Panc1 (cell line): ENCODE data around the gene ATXN1.

ENCODE experiments used
- CTCF ChIP-seq: fragments of 450-650 bp; IDR thresholded peaks from 2 replicates; pipeline ENCODE4 v1.5.1; 2017; ENCODE audit warnings: mild to moderate bottlenecking
- POLR2AphosphoS5 ChIP-seq: IDR thresholded peaks from 2 replicates; pipeline ENCODE4 v1.6.1; 2012; ENCODE audit warnings: mild to moderate bottlenecking, low read depth, low read length, moderate library complexity
- REST ChIP-seq, 2 experiments: IDR thresholded peaks; 2 replicates each; pipeline ENCODE4 v1.6.1; 2011 to 2012; ENCODE audit warnings: low read depth in 2 of 2, control low read depth in 1 of 2, low read length in 1 of 2, mild to moderate bottlenecking in 1 of 2, moderate library complexity in 1 of 2; ENCODE audit not compliant: insufficient read depth in 1 of 2
- TCF7L2 ChIP-seq: IDR thresholded peaks from 2 replicates; pipeline ENCODE4 v1.6.1; 2011; ENCODE audit warnings: mild to moderate bottlenecking, low read depth, low read length, inconsistent platforms

- no peak for TF ChIP-seq CTCF
- TF ChIP-seq POLR2AphosphoS5: no peak
- TF ChIP-seq TCF7L2: no peak
- no peak for TF ChIP-seq REST (IDR thresholded peaks at IDR 0.05; ENCODE audit: insufficient read depth in 1 of 2, low read depth in 2 of 2, low read length in 1 of 2)
Measured at GRCh38 chr6:16296061-16296670, 465.1 kb downstream of the ATXN1 start.
